B cell (primary cell): Measurements from ENCODE around the gene LITAF. TPM values are rescaled to one million over a fixed set of nuclear protein-coding genes. Genes with fewer than 3 reads are reported as not detected.
A peak's percentile ranks its signal among the peaks of the same experiment; 100 is the strongest.

ENCODE experiments used
- ATAC-seq: fragments of 200-7000 bp; cut with Tn5 transposase; one replicate; pipeline ENCODE4 v1.10.0; 2021; ENCODE audit warnings: low read depth, mild to moderate bottlenecking, moderate number of reproducible peaks, moderate library complexity
- CTCF ChIA-PET: fragments of 350-600 bp; sonication (Branson Sonifier 250); formaldehyde crosslinking; loops from one replicate; lab custom pipeline; 2021; ENCODE audit warnings: antibody characterized with exemption, inconsistent platforms; lab: Charles Lee
- POLR2A ChIA-PET: fragments of 350-600 bp; sonication (Branson Sonifier 250); formaldehyde crosslinking; loops from one replicate; lab custom pipeline; 2021; ENCODE audit warnings: antibody characterized with exemption; lab: Charles Lee
- DNase-seq: peaks from one replicate; pipeline ENCODE4 v3.0.0; 2013
- H2AFZ ChIP-seq: 2 replicates; pipeline ENCODE4 v1.6.1; 2012; ENCODE audit warnings: mild to moderate bottlenecking, low read depth, low read length; ENCODE audit not compliant: insufficient read depth, poor library complexity, severe bottlenecking
- H3K27ac ChIP-seq, 2 donors: 1 replicate in 1 of 2; 2 replicates in 1 of 2; pipeline ENCODE4 v1.5.1; 2012 to 2013; ENCODE audit warnings: low read length in 2 of 2, mild to moderate bottlenecking in 2 of 2, moderate library complexity in 1 of 2
- H3K27me3 ChIP-seq, 4 experiments: fragments of 200-600 bp in 1 of 4; sonication (generic) in 1 of 4; replicated peaks in 1 of 4; 1 replicate in 2 of 4; 2 replicates in 2 of 4; pipeline versions ENCODE4 v1.6.1 to v1.7.0; 2013 to 2016; ENCODE audit warnings: low read length in 3 of 4, mild to moderate bottlenecking in 2 of 4, mixed read lengths in 1 of 4, moderate library complexity in 1 of 4; ENCODE audit not compliant: insufficient read depth in 4 of 4, control insufficient read depth in 3 of 4; ENCODE audit errors: control extremely low read depth in 1 of 4
- H3K36me3 ChIP-seq, 2 experiments: replicated peaks in 1 of 2; 1 replicate in 1 of 2; 2 replicates in 1 of 2; pipeline versions ENCODE4 v1.6.1 to v1.7.1; 2013; ENCODE audit warnings: low read length in 1 of 2; ENCODE audit not compliant: insufficient read depth in 2 of 2, control insufficient read depth in 1 of 2; ENCODE audit errors: control extremely low read depth in 1 of 2, extremely low read depth in 1 of 2
- H3K4me1 ChIP-seq, 2 donors: fragments of 200-600 bp in 1 of 2; sonication (generic) in 1 of 2; 1 replicate in 1 of 2; 2 replicates in 1 of 2; pipeline versions ENCODE4 v1.5.1 to v1.6.1; 2013 to 2017; ENCODE audit warnings: low read length in 2 of 2; ENCODE audit not compliant: control insufficient read depth in 2 of 2, insufficient read depth in 2 of 2
- H3K4me2 ChIP-seq: replicated peaks from 2 replicates; pipeline ENCODE3; 2012; ENCODE audit warnings: mild to moderate bottlenecking, low read depth, low read length; ENCODE audit not compliant: poor library complexity, severe bottlenecking
- H3K4me3 ChIP-seq, 5 experiments: fragments of 200-600 bp in 1 of 5; sonication (generic) in 1 of 5; 1 replicate in 3 of 5; 2 replicates in 2 of 5; pipeline versions ENCODE4 v1.5.1 to v1.7.0; 2011 to 2016; ENCODE audit warnings: low read length in 4 of 5, mild to moderate bottlenecking in 4 of 5, low read depth in 2 of 5, control low read depth in 1 of 5, moderate library complexity in 1 of 5; ENCODE audit not compliant: insufficient read depth in 1 of 5; ENCODE audit errors: control extremely low read depth in 1 of 5, extremely low read depth in 1 of 5
- H3K79me2 ChIP-seq: fragments of 200-600 bp; sonication (generic); one replicate; pipeline ENCODE4 v1.6.0; 2016; ENCODE audit warnings: low read length; ENCODE audit not compliant: control insufficient read depth, insufficient read depth
- H3K9ac ChIP-seq: fragments of 200-600 bp; sonication (generic); 2 replicates; pipeline ENCODE4 v1.6.1; 2017; ENCODE audit warnings: mild to moderate bottlenecking, low read length, moderate library complexity
- H3K9me3 ChIP-seq, 3 donors: one replicate each; pipeline versions ENCODE4 v1.6.1 to v1.7.1; 2013; ENCODE audit warnings: low read length in 2 of 3; ENCODE audit not compliant: control insufficient read depth in 2 of 3, insufficient read depth in 1 of 3; ENCODE audit errors: control extremely low read depth in 1 of 3
- H4K20me1 ChIP-seq: 2 replicates; pipeline ENCODE4 v1.6.0; 2012; ENCODE audit warnings: mild to moderate bottlenecking, low read length; ENCODE audit not compliant: insufficient read depth, control insufficient read depth, poor library complexity, severe bottlenecking
- H3K27ac Mint-ChIP-seq: one replicate; pipeline ENCODE4 v1.8.0; 2021; ENCODE audit warnings: mixed read lengths
- H3K27me3 Mint-ChIP-seq: one replicate; pipeline ENCODE4 v1.8.0; 2021; ENCODE audit warnings: mixed read lengths
- H3K4me1 Mint-ChIP-seq: one replicate; pipeline ENCODE4 v1.8.0; 2021; ENCODE audit warnings: mixed read lengths
- H3K4me3 Mint-ChIP-seq: one replicate; pipeline ENCODE4 v1.8.0; 2021; ENCODE audit warnings: mixed read lengths
- H3K9me3 Mint-ChIP-seq: one replicate; pipeline ENCODE4 v1.8.0; 2022; ENCODE audit warnings: mixed read lengths; ENCODE audit not compliant: insufficient read depth
- EZH2 ChIP-seq: IDR thresholded peaks from 2 replicates; pipeline ENCODE4 v1.6.1; 2012; ENCODE audit warnings: borderline replicate concordance, low read depth, mild to moderate bottlenecking, moderate library complexity, low read length; ENCODE audit not compliant: insufficient read depth, poor library complexity, severe bottlenecking
- WGBS: methylation state at CpG from one replicate; pipeline ENCODE4 v1.1.5; 2013; ENCODE audit warnings: missing lambda C conversion rate; ENCODE audit not compliant: insufficient coverage; 5-methylcytosine and 5-hydroxymethylcytosine counted together
- intact Hi-C: fragments of 100-400 bp; cut with micrococcal nuclease; formaldehyde crosslinking; loops from one replicate; pipeline ENCODE4 v1.10.0; 2022
- polyA plus RNA-seq: library from polyadenylated mRNA; depleted of rRNA; stranded (reverse); fragments of >200 nt; gene quantifications from 2 replicates; pipeline ENCODE4 v1.2.3, GENCODE V29; 2012
- total RNA-seq, 2 donors: library from RNA; stranded (reverse); fragments of 120-200 nt in 1 of 2; gene quantifications; 1 replicate in 1 of 2; 2 replicates in 1 of 2; pipeline versions ENCODE4 v1.2.3 to v1.2.4, GENCODE V29; 2013 to 2022
- TF ChIP-seq, protein P1 (sequence below): fragments of 200-600 bp; IDR thresholded peaks from one replicate; pipeline ENCODE4 v1.8.0; 2022; ENCODE audit warnings: antibody characterized with exemption, mild to moderate bottlenecking

Gene LITAF
- total and polyA plus RNA-seq, 2 donors (not counting 1 experiment from before 2014, with no cell fraction given), result 93.6 to 125 TPM

DNA sequence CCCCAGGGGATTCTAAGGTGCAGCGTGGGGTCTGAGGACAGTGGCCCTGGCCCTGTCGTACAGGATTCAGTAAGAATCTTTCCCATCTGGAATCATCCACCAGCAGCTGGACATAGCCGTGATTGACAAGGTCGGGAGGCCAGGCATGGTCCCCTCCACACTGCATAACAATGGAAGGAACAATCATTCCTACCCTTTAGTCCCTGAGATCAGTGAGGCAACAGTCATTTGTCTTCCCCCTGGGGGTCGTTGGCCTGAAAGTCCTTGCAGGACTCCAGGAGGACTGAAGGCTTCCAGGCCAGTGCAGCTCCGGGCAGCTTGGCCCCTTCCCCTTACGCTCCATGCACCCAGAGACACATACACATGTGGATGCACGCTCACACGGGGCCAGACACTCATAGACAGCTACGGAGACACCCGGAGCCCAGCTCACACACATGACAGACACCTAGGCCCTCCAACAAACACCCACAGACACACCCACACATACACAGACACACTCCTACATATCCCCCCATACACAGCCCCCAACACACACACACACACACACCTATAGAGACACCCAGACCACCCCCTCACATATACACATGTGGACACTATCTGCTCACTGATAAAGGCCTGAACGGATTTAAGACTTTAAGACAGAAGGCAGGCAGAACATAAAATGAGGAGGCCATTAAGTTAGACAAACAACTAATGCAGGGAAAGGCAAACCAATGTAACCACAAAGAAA lies 42.9 kb downstream of the LITAF start:
- Histone ChIP-seq H3K27ac (no peak overlapping the region), H2AFZ (no peak overlapping the region), H3K9me3 (no peaks in the 10 kb centered on the region), H4K20me1 (peaks cover 14% of the 10 kb centered on the region), H3K36me3 (peaks cover 0 to 20% of the 10 kb centered on the region in 2 experiments), H3K4me1 (no peaks in the 10 kb centered on the region), H3K4me2 (no peak overlapping the region), H3K9ac (no peak overlapping the region), H3K4me3 (no peak overlapping the region), H3K79me2 (no peaks in the 10 kb centered on the region), H3K27me3 (no peaks in the 10 kb centered on the region)
- 93% methylated on average over 12 of the region's 12 CpGs for WGBS
- no peak for TF ChIP-seq EZH2
- TF ChIP-seq, protein P1, sequence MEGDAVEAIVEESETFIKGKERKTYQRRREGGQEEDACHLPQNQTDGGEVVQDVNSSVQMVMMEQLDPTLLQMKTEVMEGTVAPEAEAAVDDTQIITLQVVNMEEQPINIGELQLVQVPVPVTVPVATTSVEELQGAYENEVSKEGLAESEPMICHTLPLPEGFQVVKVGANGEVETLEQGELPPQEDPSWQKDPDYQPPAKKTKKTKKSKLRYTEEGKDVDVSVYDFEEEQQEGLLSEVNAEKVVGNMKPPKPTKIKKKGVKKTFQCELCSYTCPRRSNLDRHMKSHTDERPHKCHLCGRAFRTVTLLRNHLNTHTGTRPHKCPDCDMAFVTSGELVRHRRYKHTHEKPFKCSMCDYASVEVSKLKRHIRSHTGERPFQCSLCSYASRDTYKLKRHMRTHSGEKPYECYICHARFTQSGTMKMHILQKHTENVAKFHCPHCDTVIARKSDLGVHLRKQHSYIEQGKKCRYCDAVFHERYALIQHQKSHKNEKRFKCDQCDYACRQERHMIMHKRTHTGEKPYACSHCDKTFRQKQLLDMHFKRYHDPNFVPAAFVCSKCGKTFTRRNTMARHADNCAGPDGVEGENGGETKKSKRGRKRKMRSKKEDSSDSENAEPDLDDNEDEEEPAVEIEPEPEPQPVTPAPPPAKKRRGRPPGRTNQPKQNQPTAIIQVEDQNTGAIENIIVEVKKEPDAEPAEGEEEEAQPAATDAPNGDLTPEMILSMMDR, result no peak
- Mint-ChIP-seq H3K27ac (peak overlapping the region; percentile 41), H3K4me3 (no peak overlapping the region), H3K9me3 (no peaks in the 10 kb centered on the region), H3K27me3 (no peaks in the 10 kb centered on the region), H3K4me1 (peaks cover 11% of the 10 kb centered on the region)
- ATAC-seq (no peak), DNase-seq (no peak)
- intact Hi-C loops, result no loop called here
- ChIA-PET POLR2A (no interaction called here), CTCF (interaction anchor here (0.9 to 1.1 kb wide), 2 partner anchors 12 to 13 kb away, joined by 3 read pairs; no protein-coding TSS in a partner anchor)

DNA sequence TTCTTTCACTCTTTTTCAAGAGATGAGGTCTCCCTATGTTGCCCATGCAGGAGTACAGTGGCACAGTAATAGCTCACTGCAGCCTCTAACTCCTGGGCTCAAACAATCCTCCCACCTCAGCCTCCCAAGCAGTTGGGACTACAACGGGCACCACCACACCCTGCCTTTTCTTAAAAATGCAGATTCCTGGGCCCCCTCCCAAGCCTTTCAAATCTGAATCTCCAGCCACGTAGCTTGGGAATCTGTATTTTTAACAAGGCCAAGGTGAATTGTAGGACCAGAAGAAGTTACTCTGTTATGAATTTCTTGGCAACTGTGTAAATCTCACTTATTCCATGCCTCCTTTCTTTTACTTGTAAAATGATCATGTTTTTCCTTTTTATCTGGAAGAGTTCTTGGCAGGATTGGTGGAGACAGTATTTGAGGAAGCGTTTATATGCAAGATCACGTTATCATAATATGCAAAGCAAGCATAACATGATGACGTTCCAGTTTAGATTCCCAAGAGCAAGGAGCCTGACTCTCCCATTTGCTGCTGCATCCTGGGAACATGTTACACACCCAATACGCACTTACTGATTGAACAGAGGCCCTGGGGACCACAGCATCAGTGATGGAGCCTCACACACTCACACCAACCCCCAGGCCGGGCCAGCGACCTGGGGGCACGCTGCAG lies 44.5 kb downstream of the LITAF start:
- no peak overlapping the region for H3K27ac ChIP-seq
- no peak overlapping the region for H2AFZ ChIP-seq
- CTCF ChIA-PET, result interaction anchor here (0.6 to 1.7 kb wide), 2 partner anchors 10 to 805 kb away, joined by 3 to 7 read pairs; no protein-coding TSS in a partner anchor
- no peak overlapping the region for H3K27ac Mint-ChIP-seq
- H3K36me3 ChIP-seq, result peaks cover 0 to 5% of the 10 kb centered on the region in 2 experiments
- intact Hi-C loops, result no loop called here
- no peaks in the 10 kb centered on the region for H3K9me3 Mint-ChIP-seq
- TF ChIP-seq, protein P1, result no peak
- no peak for TF ChIP-seq EZH2
- POLR2A ChIA-PET, result interaction anchor here (0.6 to 0.7 kb wide), 2 partner anchors 20 to 104 kb away, joined by 3 to 12 read pairs; no protein-coding TSS in a partner anchor
- no peak overlapping the region for H3K4me3 Mint-ChIP-seq
- no peak for ATAC-seq
- no peaks in the 10 kb centered on the region for H3K27me3 Mint-ChIP-seq
- H3K4me2 ChIP-seq, result no peak overlapping the region
- no peaks in the 10 kb centered on the region for H3K79me2 ChIP-seq
- no peak for DNase-seq
- no peaks in the 10 kb centered on the region for H3K4me1 ChIP-seq
- 73% methylated on average over 4 of the region's 9 CpGs for WGBS
- H3K9me3 ChIP-seq, result no peaks in the 10 kb centered on the region
- peaks cover 11% of the 10 kb centered on the region for H3K4me1 Mint-ChIP-seq
- H3K9ac ChIP-seq, result no peak overlapping the region
- H3K4me3 ChIP-seq, result no peak overlapping the region
- H3K27me3 ChIP-seq, result no peaks in the 10 kb centered on the region
- H4K20me1 ChIP-seq, result peaks cover 14% of the 10 kb centered on the region
